H1 (cell line): ENCODE measurements around the gene RAB7B. TPM values are rescaled to one million over a fixed set of nuclear protein-coding genes. Genes with fewer than 3 reads are reported as not detected.

ENCODE experiments used
- CTCF ChIA-PET: fragments of 300-600 bp; sonication (Branson Sonifier 250); formaldehyde crosslinking; loops from one replicate; lab custom pipeline; 2021; ENCODE audit not compliant: partially characterized antibody; lab: Charles Lee
- POLR2A ChIA-PET: fragments of 300-600 bp; sonication (Branson Sonifier 250); formaldehyde crosslinking; loops from one replicate; lab custom pipeline; 2021; ENCODE audit warnings: inconsistent platforms; ENCODE audit not compliant: partially characterized antibody; lab: Charles Lee
- DNase-seq, 2 experiments: peaks; one replicate each; pipeline versions ENCODE4 v3.0.0 to v3.0.0-alpha.2; 2010 to 2022; ENCODE audit warnings: low spot score in 2 of 2, low read depth in 1 of 2, mixed read lengths in 1 of 2
- FAIRE-seq: peaks from 2 replicates; lab custom pipeline; 2011; peaks lifted over from hg19 to GRCh38; lab: Jason Lieb, UNC
- H2AFZ ChIP-seq: 2 replicates; pipeline ENCODE4 v1.8.1; 2012; ENCODE audit warnings: low read length, inconsistent platforms
- H2AK5ac ChIP-seq: 2 replicates; pipeline ENCODE4 v1.6.1; 2013; ENCODE audit warnings: low read depth, low read length
- H2BK120ac ChIP-seq: replicated peaks from 2 replicates; pipeline ENCODE3; 2013; ENCODE audit warnings: low read depth, low read length, inconsistent platforms
- H2BK12ac ChIP-seq: 2 replicates; pipeline ENCODE4 v1.6.1; 2013; ENCODE audit warnings: low read depth, low read length
- H2BK15ac ChIP-seq: 2 replicates; pipeline ENCODE4 v1.6.1; 2013; ENCODE audit warnings: low read length
- H2BK20ac ChIP-seq: 2 replicates; pipeline ENCODE4 v1.6.1; 2013; ENCODE audit warnings: low read length
- H2BK5ac ChIP-seq: 2 replicates; pipeline ENCODE4 v1.6.1; 2013; ENCODE audit warnings: low read depth, low read length
- H3K14ac ChIP-seq: 2 replicates; pipeline ENCODE4 v1.6.1; 2013; ENCODE audit warnings: inconsistent platforms; ENCODE audit not compliant: insufficient read length
- H3K18ac ChIP-seq: 2 replicates; pipeline ENCODE4 v1.6.1; 2013; ENCODE audit warnings: low read length; ENCODE audit errors: extremely low read depth
- H3K23ac ChIP-seq: 2 replicates; pipeline ENCODE4 v1.6.1; 2013; ENCODE audit warnings: inconsistent platforms; ENCODE audit not compliant: insufficient read length
- H3K23me2 ChIP-seq: 2 replicates; pipeline ENCODE4 v1.6.1; 2013; ENCODE audit warnings: low read depth, low read length
- H3K27ac ChIP-seq: 2 replicates; pipeline ENCODE4 v1.6.1; 2011; ENCODE audit warnings: low read depth, low read length, inconsistent platforms
- H3K27me3 ChIP-seq, 4 experiments: replicated peaks in 1 of 4; 1 replicate in 1 of 4; 2 replicates in 3 of 4; pipeline versions ENCODE4 v1.6.1 to v1.8.1; 2011 to 2013; ENCODE audit warnings: low read length in 3 of 4, mild to moderate bottlenecking in 3 of 4, inconsistent platforms in 2 of 4, mixed read lengths in 2 of 4, moderate library complexity in 1 of 4; ENCODE audit not compliant: control insufficient read depth in 3 of 4, insufficient read depth in 3 of 4; ENCODE audit errors: extremely low read depth in 1 of 4
- H3K36me3 ChIP-seq, 4 experiments: 2 replicates each; pipeline versions ENCODE4 v1.6.1 to v1.8.1; 2011 to 2013; ENCODE audit warnings: mild to moderate bottlenecking in 4 of 4, low read length in 3 of 4, moderate library complexity in 2 of 4, control low read depth in 1 of 4, inconsistent platforms in 1 of 4; ENCODE audit not compliant: insufficient read depth in 4 of 4, control insufficient read depth in 2 of 4
- H3K4ac ChIP-seq: replicated peaks from 2 replicates; pipeline ENCODE3; 2013; ENCODE audit warnings: low read length, low read depth, mixed read lengths, inconsistent platforms; ENCODE audit not compliant: insufficient read length
- H3K4me1 ChIP-seq, 4 experiments: replicated peaks in 1 of 4; 1 replicate in 1 of 4; 2 replicates in 3 of 4; pipeline versions ENCODE4 v1.6.1 to v1.8.1; 2011 to 2013; ENCODE audit warnings: low read length in 3 of 4, inconsistent platforms in 2 of 4, mixed read lengths in 1 of 4; ENCODE audit not compliant: insufficient read depth in 4 of 4, control insufficient read depth in 3 of 4
- H3K4me2 ChIP-seq, 2 experiments: 2 replicates each; pipeline versions ENCODE4 v1.6.1 to v1.8.1; 2011 to 2013; ENCODE audit warnings: low read depth in 2 of 2, low read length in 2 of 2, control low read depth in 1 of 2, inconsistent platforms in 1 of 2, mild to moderate bottlenecking in 1 of 2; ENCODE audit not compliant: insufficient read depth in 1 of 2
- H3K4me3 ChIP-seq, 4 experiments: fragments of 200-600, 300-600 bp in 1 of 4; sonication (generic), shearing (Covaris generic), sonication (Bioruptor Twin) in 1 of 4; 2 replicates each; pipeline versions ENCODE4 v1.5.1 to v1.8.1; 2011 to 2016; ENCODE audit warnings: low read length in 4 of 4, low read depth in 3 of 4, control low read depth in 2 of 4, inconsistent platforms in 2 of 4, mild to moderate bottlenecking in 2 of 4, mixed read lengths in 1 of 4, moderate library complexity in 1 of 4; ENCODE audit not compliant: insufficient read depth in 2 of 4; ENCODE audit errors: extremely low read depth in 1 of 4
- H3K56ac ChIP-seq: replicated peaks from 2 replicates; pipeline ENCODE3; 2013; ENCODE audit warnings: low read depth, mild to moderate bottlenecking, mixed read lengths, low read length, inconsistent platforms; ENCODE audit not compliant: insufficient read length
- H3K79me1 ChIP-seq: 2 replicates; pipeline ENCODE4 v1.6.1; 2013; ENCODE audit warnings: low read depth, low read length, control low read depth
- H3K79me2 ChIP-seq, 2 experiments: 2 replicates each; pipeline versions ENCODE4 v1.6.1 to v1.8.1; 2012 to 2013; ENCODE audit warnings: low read length in 2 of 2, mild to moderate bottlenecking in 2 of 2, inconsistent platforms in 1 of 2; ENCODE audit not compliant: insufficient read depth in 2 of 2, control insufficient read depth in 1 of 2
- H3K9ac ChIP-seq, 4 experiments: replicated peaks in 1 of 4; 1 replicate in 1 of 4; 2 replicates in 3 of 4; pipeline versions ENCODE4 v1.6.1 to v1.8.1; 2011 to 2013; ENCODE audit warnings: low read depth in 3 of 4, low read length in 3 of 4, control low read depth in 2 of 4, mild to moderate bottlenecking in 2 of 4, moderate library complexity in 2 of 4, inconsistent platforms in 1 of 4; ENCODE audit errors: extremely low read depth in 1 of 4
- H3K9me3 ChIP-seq, 2 experiments: 2 replicates each; pipeline versions ENCODE4 v1.6.1 to v1.8.1; 2012 to 2013; ENCODE audit warnings: mild to moderate bottlenecking in 2 of 2, moderate library complexity in 2 of 2, control low read depth in 1 of 2, inconsistent platforms in 1 of 2, low read depth in 1 of 2, low read length in 1 of 2, mixed read lengths in 1 of 2; ENCODE audit not compliant: insufficient read depth in 2 of 2
- H4K20me1 ChIP-seq, 2 experiments: replicated peaks in 1 of 2; 2 replicates each; pipeline versions ENCODE3 to v1.8.1; 2011 to 2013; ENCODE audit warnings: inconsistent platforms in 2 of 2, low read length in 2 of 2, mild to moderate bottlenecking in 1 of 2; ENCODE audit not compliant: insufficient read depth in 2 of 2, control insufficient read depth in 1 of 2
- H4K5ac ChIP-seq: 2 replicates; pipeline ENCODE4 v1.6.1; 2013; ENCODE audit warnings: low read length, low read depth, mixed read lengths, inconsistent platforms; ENCODE audit not compliant: insufficient read length
- H4K8ac ChIP-seq: 2 replicates; pipeline ENCODE4 v1.8.0; 2013; ENCODE audit warnings: mild to moderate bottlenecking, moderate library complexity, low read length, inconsistent platforms; ENCODE audit not compliant: insufficient read depth; ENCODE audit errors: extremely low read depth
- H4K91ac ChIP-seq: replicated peaks from 2 replicates; pipeline ENCODE3; 2013; ENCODE audit warnings: low read length, mixed read lengths, inconsistent platforms; ENCODE audit not compliant: insufficient read length
- ASH2L ChIP-seq: fragments of 200-600, 300-600 bp; sonication (generic); IDR thresholded peaks from one replicate; pipeline ENCODE4 v1.7.1; 2017; ENCODE audit warnings: low read length
- EP300 ChIP-seq, 2 experiments: IDR thresholded peaks; 1 replicate in 1 of 2; 2 replicates in 1 of 2; pipeline ENCODE4 v1.6.1; 2011 to 2012; ENCODE audit warnings: low read depth in 2 of 2, low read length in 2 of 2, mild to moderate bottlenecking in 2 of 2, borderline replicate concordance in 1 of 2, inconsistent platforms in 1 of 2, moderate library complexity in 1 of 2
- GABPA ChIP-seq: IDR thresholded peaks from 2 replicates; pipeline ENCODE4 v1.6.1; 2011; ENCODE audit warnings: mild to moderate bottlenecking, low read length, moderate library complexity, borderline replicate concordance; ENCODE audit not compliant: insufficient read depth
- POLR2A ChIP-seq, 2 experiments: IDR thresholded peaks; 1 replicate in 1 of 2; 2 replicates in 1 of 2; pipeline ENCODE4 v1.6.1; 2011; ENCODE audit warnings: low read depth in 2 of 2, low read length in 2 of 2, mild to moderate bottlenecking in 2 of 2; ENCODE audit errors: control extremely low read depth in 1 of 2
- SAP30 ChIP-seq: fragments of 300-600 bp; sonication (generic); IDR thresholded peaks from 2 replicates; pipeline ENCODE4 v1.7.1; 2012; ENCODE audit warnings: low read length, moderate library complexity, mild to moderate bottlenecking, inconsistent platforms; ENCODE audit not compliant: insufficient read depth, insufficient replicate concordance
- SIX5 ChIP-seq: IDR thresholded peaks from 2 replicates; pipeline ENCODE4 v1.6.1; 2011; ENCODE audit warnings: mild to moderate bottlenecking, low read depth, low read length
- SP4 ChIP-seq: IDR thresholded peaks from 2 replicates; pipeline ENCODE4 v1.6.1; 2012; ENCODE audit warnings: low read length, inconsistent platforms
- SRF ChIP-seq: IDR thresholded peaks from 2 replicates; pipeline ENCODE4 v1.6.1; 2011; ENCODE audit warnings: mild to moderate bottlenecking, low read depth, low read length, moderate library complexity
- TAF7 ChIP-seq: optimal IDR thresholded peaks from 2 replicates; pipeline ENCODE3; 2011; ENCODE audit warnings: low read depth, mild to moderate bottlenecking, inconsistent platforms, low read length, moderate library complexity, borderline replicate concordance
- TBP ChIP-seq: IDR thresholded peaks from 2 replicates; pipeline ENCODE4 v1.6.1; 2011; ENCODE audit warnings: low read depth, low read length, improper control_type of control experiment
- WGBS, 2 experiments: shearing (Covaris generic) in 1 of 2; methylation state at CpG; one replicate each; pipeline versions ENCODE4 v1.1.6 to v1.1.7; 2013 to 2015; ENCODE audit warnings: low lambda C conversion rate in 2 of 2, mixed read lengths in 2 of 2, inconsistent platforms in 1 of 2, low coverage in 1 of 2, missing lambda C conversion rate in 1 of 2; ENCODE audit not compliant: insufficient replicate concordance in 2 of 2, insufficient coverage in 1 of 2, insufficient read length in 1 of 2; ENCODE audit errors: extremely low coverage in 1 of 2, missing lambda C conversion rate in 1 of 2; 5-methylcytosine and 5-hydroxymethylcytosine counted together
- polyA plus RNA-seq, 7 experiments: library from polyadenylated mRNA; depleted of rRNA in 3 of 7; stranded (reverse) in 5 of 7; unstranded in 2 of 7; fragments of >200 nt in 5 of 7; fragments of 200-250 nt in 2 of 7; gene quantifications; 1 replicate in 5 of 7; 2 replicates in 1 of 7; 4 replicates in 1 of 7; pipeline versions ENCODE4 v1.2.1 to v1.2.3, GENCODE V29; 2011 to 2013; ENCODE audit warnings: missing spikeins in 2 of 7, mixed read lengths in 2 of 7
- total RNA-seq: library from RNA; stranded (reverse); fragmentation: NEBNext Ultra II Directional; extraction: Animal tissue kit (Norgen Biotek cat#: 25700); gene quantifications from 2 replicates; pipeline ENCODE4 v1.2.1, GENCODE V29; 2021
- TF ChIP-seq, protein P1 (sequence below), 3 experiments: IDR thresholded peaks; 1 replicate in 2 of 3; 2 replicates in 1 of 3; pipeline versions ENCODE4 v1.5.1 to v1.6.1; 2011; ENCODE audit warnings: low read length in 3 of 3, mild to moderate bottlenecking in 3 of 3, inconsistent platforms in 2 of 3, low read depth in 1 of 3, moderate library complexity in 1 of 3; ENCODE audit not compliant: insufficient read depth in 1 of 3; ENCODE audit errors: control extremely low read depth in 1 of 3

Gene RAB7B
- total and polyA plus RNA-seq, 2 of the 8 experiments (the other 6 are each of a cell fraction or from before 2014, with no cell fraction given): 0.05 TPM; not detected in 1

DNA sequence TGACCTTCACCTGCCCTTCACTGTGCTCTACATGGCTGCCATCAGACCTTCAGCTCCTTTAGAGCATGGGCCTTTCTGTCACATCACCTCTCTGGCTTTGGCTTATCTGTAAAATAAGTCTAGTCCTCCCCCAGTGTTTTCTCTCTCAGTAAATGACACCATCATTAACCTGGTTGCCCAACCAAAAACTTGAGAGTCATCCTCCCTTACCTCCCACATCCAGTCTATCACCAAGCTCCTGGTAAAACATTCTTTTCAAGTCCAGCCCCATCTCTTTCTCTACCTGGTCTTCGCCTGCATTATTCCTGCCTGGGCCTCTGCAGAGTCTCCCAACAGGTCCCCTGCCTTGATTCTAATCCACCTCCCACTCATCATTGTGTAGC is 73.0 kb downstream of the RAB7B start:
- H2BK12ac ChIP-seq: 0 out of 2 replicates have a peak overlapping the region, but pooled peaks have one; percentile 28
- CTCF ChIA-PET: interaction anchor here (1.1 to 14.5 kb wide), 8 partner anchors 9 to 138 kb away, joined by 3 to 394 read pairs (median 6); no protein-coding TSS in a partner anchor
- no peak for TF ChIP-seq POLR2A (IDR thresholded peaks at IDR 0.05; ENCODE audit: control extremely low read depth in 1 of 2, low read depth in 2 of 2, low read length in 2 of 2)
- TF ChIP-seq TBP: no peak
- no peak for TF ChIP-seq EP300 (IDR thresholded peaks at IDR 0.05; ENCODE audit: borderline replicate concordance in 1 of 2, low read depth in 2 of 2, low read length in 2 of 2)
- TF ChIP-seq SAP30: no peak
- TF ChIP-seq TAF7: no peak
- TF ChIP-seq SIX5: no peak
- TF ChIP-seq ASH2L: no peak
- TF ChIP-seq, protein P1, sequence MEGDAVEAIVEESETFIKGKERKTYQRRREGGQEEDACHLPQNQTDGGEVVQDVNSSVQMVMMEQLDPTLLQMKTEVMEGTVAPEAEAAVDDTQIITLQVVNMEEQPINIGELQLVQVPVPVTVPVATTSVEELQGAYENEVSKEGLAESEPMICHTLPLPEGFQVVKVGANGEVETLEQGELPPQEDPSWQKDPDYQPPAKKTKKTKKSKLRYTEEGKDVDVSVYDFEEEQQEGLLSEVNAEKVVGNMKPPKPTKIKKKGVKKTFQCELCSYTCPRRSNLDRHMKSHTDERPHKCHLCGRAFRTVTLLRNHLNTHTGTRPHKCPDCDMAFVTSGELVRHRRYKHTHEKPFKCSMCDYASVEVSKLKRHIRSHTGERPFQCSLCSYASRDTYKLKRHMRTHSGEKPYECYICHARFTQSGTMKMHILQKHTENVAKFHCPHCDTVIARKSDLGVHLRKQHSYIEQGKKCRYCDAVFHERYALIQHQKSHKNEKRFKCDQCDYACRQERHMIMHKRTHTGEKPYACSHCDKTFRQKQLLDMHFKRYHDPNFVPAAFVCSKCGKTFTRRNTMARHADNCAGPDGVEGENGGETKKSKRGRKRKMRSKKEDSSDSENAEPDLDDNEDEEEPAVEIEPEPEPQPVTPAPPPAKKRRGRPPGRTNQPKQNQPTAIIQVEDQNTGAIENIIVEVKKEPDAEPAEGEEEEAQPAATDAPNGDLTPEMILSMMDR (IDR thresholded peaks at IDR 0.05; ENCODE audit: control extremely low read depth in 1 of 3, insufficient read depth in 1 of 3, low read depth in 1 of 3, low read length in 3 of 3): no peak
- no peak for TF ChIP-seq SRF
- TF ChIP-seq GABPA: no peak
- TF ChIP-seq SP4: no peak

More for the DNA sequence above, 73.0 kb downstream of the RAB7B start:
- H4K5ac ChIP-seq: no peak overlapping the region
- H4K91ac ChIP-seq: peak overlapping the region; percentile 17
- H4K20me1 ChIP-seq: no peaks in the 10 kb centered on the region
- H3K14ac ChIP-seq: no peak overlapping the region
- H3K56ac ChIP-seq: no peak overlapping the region
- no peak overlapping the region for H2AFZ ChIP-seq
- H3K18ac ChIP-seq: no peak overlapping the region
- no peak overlapping the region for H3K27ac ChIP-seq
- POLR2A ChIA-PET: interaction anchor here (0.6 kb wide), 1 partner anchor 239 kb away, joined by 3 read pairs; no protein-coding TSS in a partner anchor
- no peak overlapping the region for H3K4me2 ChIP-seq
- H3K36me3 ChIP-seq: no peaks in the 10 kb centered on the region
- H3K4ac ChIP-seq: no peak overlapping the region
- H3K4me1 ChIP-seq: peaks cover 0 to 9% (median 3%) of the 10 kb centered on the region in 4 experiments; a peak in 2 of 7 replicates
- 100% methylated on average over 1 of the region's 1 CpG; no CpG with 5 or more reads in 1 of the 2 experiments for WGBS, 2 experiments
- no peak for FAIRE-seq
- H2BK15ac ChIP-seq: no peak overlapping the region
- no peaks in the 10 kb centered on the region for H3K9me3 ChIP-seq
- no peak for DNase-seq
- no peak overlapping the region for H2AK5ac ChIP-seq
- no peaks in the 10 kb centered on the region for H3K79me1 ChIP-seq
- H2BK20ac ChIP-seq: 0 out of 2 replicates have a peak overlapping the region, but pooled peaks have one; percentile 72
- H2BK120ac ChIP-seq: no peak overlapping the region
- H3K23ac ChIP-seq: no peak overlapping the region
- H4K8ac ChIP-seq: no peak overlapping the region
- 0 out of 2 replicates have a peak overlapping the region, but pooled peaks have one; percentile 31 for H2BK5ac ChIP-seq
- H3K79me2 ChIP-seq: no peaks in the 10 kb centered on the region
- H3K9ac ChIP-seq: no peak overlapping the region
- H3K23me2 ChIP-seq: no peaks in the 10 kb centered on the region; the same call in 1 of the 2 replicates
- no peaks in the 10 kb centered on the region; a peak in 1 of 7 replicates for H3K27me3 ChIP-seq
- no peak overlapping the region for H3K4me3 ChIP-seq
